ENCODE data around the gene SPC24.
"Not testable (repeated sequence)": the region's sequence is repeated elsewhere in the genome, so short reads cannot be mapped to it uniquely, and the experiment has no call there.

SPC24 gene

GRCh38 chr19:11131471-11131870 lies 24.1 kb downstream of the SPC24 start:
- H3K27ac ChIP-seq (ENCODE audit: insufficient read depth, low read length, poor library complexity, severe bottlenecking), result no peak overlapping the region
- H3K4me3 ChIP-seq (ENCODE audit: insufficient read depth, low read depth, low read length, poor library complexity, severe bottlenecking), result no peak overlapping the region
- no peak for DNase-seq
- H3K36me3 ChIP-seq (ENCODE audit: control insufficient read depth, insufficient read depth, low read length), result peaks cover 41% of the 10 kb centered on the region
- H3K9me3 ChIP-seq (ENCODE audit: control insufficient read depth, low read length), result no peaks in the 10 kb centered on the region
- H3K4me1 ChIP-seq (ENCODE audit: control insufficient read depth, insufficient read depth, low read length, poor library complexity, severe bottlenecking), result no peaks in the 10 kb centered on the region
- no peaks in the 10 kb centered on the region for H3K27me3 ChIP-seq (replicated peaks; ENCODE audit: control insufficient read depth, insufficient read depth, low read length, poor library complexity, severe bottlenecking)

DNA sequence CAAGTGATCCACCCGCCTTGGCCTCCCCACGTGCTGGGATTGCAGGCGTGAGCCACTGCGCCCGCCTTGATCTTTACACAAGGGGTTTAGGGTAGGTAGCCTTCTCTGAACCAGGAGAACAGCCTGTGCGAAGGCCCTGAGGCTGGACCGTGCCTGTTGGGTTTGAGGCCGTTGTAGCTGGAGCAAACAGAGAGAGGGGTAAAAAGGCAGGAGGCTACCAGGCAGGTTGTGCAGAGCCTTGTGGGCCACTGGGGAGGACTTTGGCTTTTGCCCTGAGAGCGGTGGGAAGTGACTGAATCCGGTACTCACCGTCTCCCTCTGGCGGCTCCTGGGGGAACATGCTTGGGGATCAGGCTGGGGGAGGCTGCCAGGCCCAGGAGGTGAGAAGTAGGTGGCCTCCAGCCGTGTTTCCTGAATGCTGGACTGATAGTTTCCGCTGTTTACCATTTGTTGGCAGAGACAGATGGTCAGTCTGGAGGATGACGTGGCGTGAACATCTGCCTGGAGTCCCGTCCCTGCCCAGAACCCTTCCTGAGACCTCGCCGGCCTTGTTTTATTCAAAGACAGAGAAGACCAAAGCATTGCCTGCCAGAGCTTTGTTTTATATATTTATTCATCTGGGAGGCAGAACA lies 24.6 kb downstream of the SPC24 start:
- Histone ChIP-seq H3K27me3 (replicated peaks; ENCODE audit: control insufficient read depth, insufficient read depth, low read length, poor library complexity, severe bottlenecking) (no peaks in the 10 kb centered on the region), H3K9me3 (ENCODE audit: control insufficient read depth, low read length) (no peaks in the 10 kb centered on the region), H3K36me3 (ENCODE audit: control insufficient read depth, insufficient read depth, low read length) (peaks cover 42% of the 10 kb centered on the region), H3K4me1 (ENCODE audit: control insufficient read depth, insufficient read depth, low read length, poor library complexity, severe bottlenecking) (no peaks in the 10 kb centered on the region), H3K27ac (ENCODE audit: insufficient read depth, low read length, poor library complexity, severe bottlenecking) (no peak overlapping the region), H3K4me3 (ENCODE audit: insufficient read depth, low read depth, low read length, poor library complexity, severe bottlenecking) (no peak overlapping the region)
- DNase-seq, result peak; percentile 34 to 55 (median 39)

DNA sequence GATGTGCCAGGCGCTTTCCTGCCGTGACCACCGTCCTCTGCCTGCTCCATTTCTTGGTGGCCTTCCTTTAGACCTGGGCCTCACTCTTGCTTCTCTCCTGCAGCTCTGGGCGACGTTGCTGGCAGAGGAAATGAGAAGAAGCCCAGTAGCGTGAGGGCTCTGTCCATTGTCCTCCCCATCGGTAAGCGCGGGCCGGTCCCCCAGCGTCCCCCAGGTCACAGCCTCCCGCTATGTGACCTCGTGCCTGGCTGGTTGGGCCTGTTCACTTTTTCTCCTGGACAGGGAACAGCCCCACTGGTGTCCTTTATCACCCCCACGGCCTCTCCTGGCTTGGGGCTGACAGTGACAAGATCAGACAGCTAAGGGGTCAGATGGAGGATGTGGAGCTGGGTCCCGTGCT lies 27.7 kb downstream of the SPC24 start:
- H3K36me3 ChIP-seq (ENCODE audit: control insufficient read depth, insufficient read depth, low read length), result peaks cover 50% of the 10 kb centered on the region
- no peaks in the 10 kb centered on the region for H3K9me3 ChIP-seq (ENCODE audit: control insufficient read depth, low read length)

DNA sequence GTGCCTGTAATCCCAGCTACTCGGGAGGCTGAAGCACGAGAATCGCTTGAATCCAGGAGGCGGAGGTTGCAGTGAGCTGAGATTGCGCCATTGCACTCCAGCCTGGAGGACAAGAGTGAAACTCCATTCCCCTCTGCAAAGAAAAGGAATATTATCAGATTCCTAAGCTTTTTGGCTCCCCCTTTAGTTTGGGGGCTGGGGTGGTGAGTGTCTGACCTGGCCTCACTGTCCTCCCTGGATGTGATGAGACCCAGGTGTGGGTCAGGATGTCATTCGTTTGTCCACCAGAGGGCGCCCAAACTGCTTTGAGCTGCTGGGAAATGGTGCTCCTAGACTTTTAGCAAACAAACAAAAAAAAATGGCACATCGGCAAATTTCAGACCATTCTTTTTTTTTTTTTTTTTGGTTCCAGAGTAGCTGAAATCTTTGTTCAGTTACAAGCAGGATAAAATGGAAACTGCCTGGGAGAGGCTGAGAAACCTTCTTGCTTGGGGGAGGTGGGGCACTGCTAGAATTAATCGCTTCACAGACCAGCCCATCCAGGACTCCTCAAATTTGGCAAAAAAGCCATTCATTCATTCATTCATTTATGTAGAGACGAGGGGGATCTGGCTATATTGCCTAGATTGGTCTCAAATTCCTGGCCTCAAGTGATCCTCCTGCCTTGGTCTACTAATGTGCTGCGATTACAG lies 29.4 kb downstream of the SPC24 start:
- Histone ChIP-seq H3K36me3 (ENCODE audit: control insufficient read depth, insufficient read depth, low read length) (peaks cover 40% of the 10 kb centered on the region), H3K27me3 (replicated peaks; ENCODE audit: control insufficient read depth, insufficient read depth, low read length, poor library complexity, severe bottlenecking) (no peaks in the 10 kb centered on the region), H3K27ac (ENCODE audit: insufficient read depth, low read length, poor library complexity, severe bottlenecking) (no peak overlapping the region), H3K4me1 (ENCODE audit: control insufficient read depth, insufficient read depth, low read length, poor library complexity, severe bottlenecking) (no peaks in the 10 kb centered on the region), H3K4me3 (ENCODE audit: insufficient read depth, low read depth, low read length, poor library complexity, severe bottlenecking) (no peak overlapping the region), H3K9me3 (ENCODE audit: control insufficient read depth, low read length) (no peaks in the 10 kb centered on the region)
- DNase-seq, result peak; percentile 34 to 67 (median 42)

More for the DNA sequence above, 27.7 kb downstream of the SPC24 start:
- DNase-seq, result no peak
- Histone ChIP-seq H3K27me3 (replicated peaks; ENCODE audit: control insufficient read depth, insufficient read depth, low read length, poor library complexity, severe bottlenecking) (no peaks in the 10 kb centered on the region), H3K27ac (ENCODE audit: insufficient read depth, low read length, poor library complexity, severe bottlenecking) (no peak overlapping the region), H3K4me3 (ENCODE audit: insufficient read depth, low read depth, low read length, poor library complexity, severe bottlenecking) (no peak overlapping the region), H3K4me1 (ENCODE audit: control insufficient read depth, insufficient read depth, low read length, poor library complexity, severe bottlenecking) (no peaks in the 10 kb centered on the region)

- DNase-seq; H3K4me3 ChIP-seq (ENCODE audit: insufficient read depth, low read depth, low read length, poor library complexity, severe bottlenecking); H3K9me3 ChIP-seq (ENCODE audit: control insufficient read depth, low read length); H3K27me3 ChIP-seq (replicated peaks; ENCODE audit: control insufficient read depth, insufficient read depth, low read length, poor library complexity, severe bottlenecking); H3K27ac ChIP-seq (ENCODE audit: insufficient read depth, low read length, poor library complexity, severe bottlenecking); H3K4me1 ChIP-seq (ENCODE audit: control insufficient read depth, insufficient read depth, low read length, poor library complexity, severe bottlenecking): not testable (repeated sequence)
- peaks cover 32% of the 10 kb centered on the region for H3K36me3 ChIP-seq (ENCODE audit: control insufficient read depth, insufficient read depth, low read length)
Observed at GRCh38 chr19:11124157-11124556, 31.4 kb downstream of the SPC24 start.

- H3K27me3 ChIP-seq (replicated peaks; ENCODE audit: control insufficient read depth, insufficient read depth, low read length, poor library complexity, severe bottlenecking), result no peaks in the 10 kb centered on the region
- H3K27ac ChIP-seq (ENCODE audit: insufficient read depth, low read length, poor library complexity, severe bottlenecking), result no peak overlapping the region
- no peaks in the 10 kb centered on the region for H3K4me1 ChIP-seq (ENCODE audit: control insufficient read depth, insufficient read depth, low read length, poor library complexity, severe bottlenecking)
- DNase-seq, result no peak
- H3K4me3 ChIP-seq (ENCODE audit: insufficient read depth, low read depth, low read length, poor library complexity, severe bottlenecking), result no peak overlapping the region
- no peaks in the 10 kb centered on the region for H3K9me3 ChIP-seq (ENCODE audit: control insufficient read depth, low read length)
- peaks cover 33% of the 10 kb centered on the region for H3K36me3 ChIP-seq (ENCODE audit: control insufficient read depth, insufficient read depth, low read length)
Observed at GRCh38 chr19:11123114-11123513, 32.5 kb downstream of the SPC24 start.

DNA sequence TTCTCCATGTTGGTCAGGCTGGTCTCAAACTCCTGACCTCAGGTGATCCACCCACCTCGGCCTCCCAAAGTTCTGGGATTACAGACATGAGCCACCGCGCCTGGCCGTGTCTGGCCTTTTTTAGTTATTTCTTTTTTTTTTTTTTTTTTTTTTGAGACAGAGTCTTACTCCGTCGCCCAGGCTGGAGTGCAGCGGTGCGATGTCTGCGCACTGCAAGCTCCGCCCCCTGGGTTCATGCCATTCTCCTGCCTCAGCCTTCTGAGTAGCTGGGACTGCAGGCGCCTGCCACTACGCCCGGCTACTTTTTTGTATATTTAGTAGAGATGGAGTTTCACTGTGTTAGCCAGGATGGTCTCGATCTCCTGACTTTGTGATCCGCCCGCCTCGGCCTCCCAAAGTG lies 33.6 kb downstream of the SPC24 start:
- not testable (repeated sequence) for H3K4me3 ChIP-seq (ENCODE audit: insufficient read depth, low read depth, low read length, poor library complexity, severe bottlenecking); DNase-seq; H3K27ac ChIP-seq (ENCODE audit: insufficient read depth, low read length, poor library complexity, severe bottlenecking); H3K27me3 ChIP-seq (replicated peaks; ENCODE audit: control insufficient read depth, insufficient read depth, low read length, poor library complexity, severe bottlenecking); H3K4me1 ChIP-seq (ENCODE audit: control insufficient read depth, insufficient read depth, low read length, poor library complexity, severe bottlenecking); H3K9me3 ChIP-seq (ENCODE audit: control insufficient read depth, low read length)
- peaks cover 30% of the 10 kb centered on the region for H3K36me3 ChIP-seq (ENCODE audit: control insufficient read depth, insufficient read depth, low read length)

DNA sequence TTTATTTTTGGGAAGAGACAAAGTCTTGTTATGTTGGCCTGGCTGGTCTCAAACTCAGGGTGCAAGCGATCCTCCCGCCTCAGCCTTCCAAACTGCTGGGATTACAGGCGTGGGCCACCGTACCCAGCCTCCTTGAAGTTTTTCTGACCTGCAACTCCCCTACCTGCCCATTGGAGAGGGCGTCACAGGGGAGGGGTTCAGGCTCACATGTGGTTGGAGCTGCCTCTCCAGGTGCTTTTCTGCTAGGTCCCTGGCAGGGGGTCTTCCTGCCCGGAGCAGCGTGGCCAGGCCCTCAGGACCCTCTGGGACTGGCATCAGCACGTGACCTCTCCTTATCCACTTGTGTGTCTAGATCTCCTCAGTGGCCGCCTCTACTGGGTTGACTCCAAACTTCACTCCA lies 39.1 kb downstream of the SPC24 start:
- Histone ChIP-seq H3K27me3 (replicated peaks; ENCODE audit: control insufficient read depth, insufficient read depth, low read length, poor library complexity, severe bottlenecking) (no peaks in the 10 kb centered on the region), H3K9me3 (ENCODE audit: control insufficient read depth, low read length) (no peaks in the 10 kb centered on the region), H3K4me1 (ENCODE audit: control insufficient read depth, insufficient read depth, low read length, poor library complexity, severe bottlenecking) (no peaks in the 10 kb centered on the region), H3K4me3 (ENCODE audit: insufficient read depth, low read depth, low read length, poor library complexity, severe bottlenecking) (no peak overlapping the region), H3K27ac (ENCODE audit: insufficient read depth, low read length, poor library complexity, severe bottlenecking) (no peak overlapping the region), H3K36me3 (ENCODE audit: control insufficient read depth, insufficient read depth, low read length) (peaks cover 59% of the 10 kb centered on the region)
- DNase-seq, result no peak

- Histone ChIP-seq H3K36me3 (ENCODE audit: control insufficient read depth, insufficient read depth, low read length) (peaks cover 63% of the 10 kb centered on the region), H3K4me3 (ENCODE audit: insufficient read depth, low read depth, low read length, poor library complexity, severe bottlenecking) (no peak overlapping the region), H3K4me1 (ENCODE audit: control insufficient read depth, insufficient read depth, low read length, poor library complexity, severe bottlenecking) (no peaks in the 10 kb centered on the region), H3K9me3 (ENCODE audit: control insufficient read depth, low read length) (no peaks in the 10 kb centered on the region), H3K27ac (ENCODE audit: insufficient read depth, low read length, poor library complexity, severe bottlenecking) (no peak overlapping the region), H3K27me3 (replicated peaks; ENCODE audit: control insufficient read depth, insufficient read depth, low read length, poor library complexity, severe bottlenecking) (no peaks in the 10 kb centered on the region)
- DNase-seq, result no peak
Observed at GRCh38 chr19:11115895-11116446, 39.6 kb downstream of the SPC24 start.

- no peaks in the 10 kb centered on the region for H3K27me3 ChIP-seq (replicated peaks; ENCODE audit: control insufficient read depth, insufficient read depth, low read length, poor library complexity, severe bottlenecking)
- no peak overlapping the region for H3K27ac ChIP-seq (ENCODE audit: insufficient read depth, low read length, poor library complexity, severe bottlenecking)
- no peak overlapping the region for H3K4me3 ChIP-seq (ENCODE audit: insufficient read depth, low read depth, low read length, poor library complexity, severe bottlenecking)
- H3K4me1 ChIP-seq (ENCODE audit: control insufficient read depth, insufficient read depth, low read length, poor library complexity, severe bottlenecking), result no peaks in the 10 kb centered on the region
- no peak for DNase-seq
- H3K9me3 ChIP-seq (ENCODE audit: control insufficient read depth, low read length), result no peaks in the 10 kb centered on the region
- H3K36me3 ChIP-seq (ENCODE audit: control insufficient read depth, insufficient read depth, low read length), result peaks cover 64% of the 10 kb centered on the region
Observed at GRCh38 chr19:11115042-11115441, 40.5 kb downstream of the SPC24 start.

Measured in effector memory CD4-positive, alpha-beta T cell (primary cell).